Left lung (tissue), 10 donors: ENCODE data around the gene ADGRL3. TPM values are rescaled to one million over a fixed set of nuclear protein-coding genes. Genes with fewer than 3 reads are reported as not detected.
A peak's percentile ranks its signal among the peaks of the same experiment; 100 is the strongest.

Experiments
- ATAC-seq: fragments of 200-7000 bp; cut with Tn5 transposase; one replicate; pipeline ENCODE4 v1.9.1; 2020; ENCODE audit warnings: moderate library complexity
- DNase-seq, 4 donors: peaks; one replicate each; pipeline ENCODE4 v3.0.0-alpha.2; 2013 to 2020
- H3K27ac ChIP-seq, 2 donors: fragments of 200-600 bp; sonication (generic) in 1 of 2; one replicate each; pipeline versions ENCODE4 v1.5.0 to v1.8.0; 2020 to 2021
- H3K27me3 ChIP-seq, 2 donors: fragments of 200-600 bp; sonication (generic) in 1 of 2; one replicate each; pipeline versions ENCODE4 v1.5.0 to v1.8.0; 2020 to 2021
- H3K36me3 ChIP-seq, 2 donors: fragments of 200-600 bp; sonication (generic) in 1 of 2; one replicate each; pipeline versions ENCODE4 v1.5.0 to v1.8.0; 2020 to 2021
- H3K4me1 ChIP-seq, 2 donors: fragments of 200-600 bp; one replicate each; pipeline ENCODE4 v1.8.0; 2021
- H3K4me3 ChIP-seq, 2 donors: fragments of 200-600 bp; sonication (generic) in 1 of 2; one replicate each; pipeline versions ENCODE4 v1.5.0 to v1.8.0; 2020 to 2021; ENCODE audit warnings: mild to moderate bottlenecking in 1 of 2
- H3K9me3 ChIP-seq, 2 donors: fragments of 200-600 bp; sonication (generic) in 1 of 2; one replicate each; pipeline versions ENCODE4 v1.5.0 to v1.8.0; 2020 to 2021
- intact Hi-C, 2 donors: fragments of 100-400 bp; cut with DNase I; formaldehyde crosslinking; loops; one replicate each; pipeline versions ENCODE4 v1.11.2 to v1.14.2; 2022
- polyA plus RNA-seq, 6 donors: library from polyadenylated mRNA; unstranded; fragments of 120-200 nt; gene quantifications; one replicate each; pipeline ENCODE4 v1.2.1, GENCODE V29; 2013; ENCODE audit not compliant: insufficient read length in 6 of 6
- total RNA-seq, 2 donors: library from RNA; stranded (reverse); fragmentation: NEBNext Ultra II Directional; extraction: Animal tissue kit (Norgen Biotek cat#: 25700); gene quantifications; one replicate each; pipeline ENCODE4 v1.2.1, GENCODE V29; 2021
- TF ChIP-seq, protein P1 (sequence below), 2 donors: fragments of 200-600 bp; sonication (generic) in 1 of 2; IDR thresholded peaks; one replicate each; pipeline versions ENCODE4 v1.5.0 to v1.8.0; 2021; ENCODE audit warnings: antibody characterized with exemption in 2 of 2
- donor health status: DM: no; HTN: yes; CAD: no.
- donor health status: DM: no; HTN: no; CAD: no.

Gene ADGRL3
- total and polyA plus RNA-seq, 8 donors, result 2.7 to 23.4 (median 19.6) TPM

DNA sequence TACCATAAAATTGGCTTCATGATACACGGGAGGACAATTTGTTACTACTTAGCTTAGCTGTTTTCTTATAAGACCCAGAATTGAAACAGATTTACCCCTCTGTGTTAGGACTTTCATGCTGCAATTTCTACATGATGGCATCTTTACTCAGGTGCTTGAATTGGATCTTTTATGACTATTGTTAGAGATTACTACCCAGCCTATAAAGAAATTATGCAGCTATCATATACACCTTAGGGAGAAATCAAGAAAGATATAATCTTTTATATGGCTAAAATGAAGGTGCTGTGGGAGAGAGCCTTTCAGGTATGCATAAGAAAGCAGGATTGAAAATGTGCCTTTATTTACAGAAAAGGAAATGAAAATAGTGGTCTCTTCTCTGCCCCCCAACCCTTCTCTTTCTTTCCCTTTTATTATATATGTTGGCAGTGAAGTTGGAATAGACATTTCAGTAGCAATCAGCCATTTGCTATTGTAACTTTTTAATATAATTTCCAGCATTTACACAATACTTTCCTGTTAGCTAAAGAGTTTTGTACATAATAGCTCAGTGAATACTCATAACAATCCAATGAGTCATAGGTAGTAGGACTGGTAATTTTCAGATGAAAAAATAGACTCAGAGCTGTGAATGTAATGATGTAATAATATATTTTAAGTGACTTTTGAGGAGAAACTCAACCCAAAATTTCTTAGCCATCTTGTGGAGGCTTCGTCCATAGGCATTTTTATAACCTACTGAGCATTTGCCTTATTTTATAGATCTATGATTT is 311.8 kb downstream of the ADGRL3 start:
- Histone ChIP-seq H3K4me1 (no peaks in the 10 kb centered on the region), H3K27me3 (no peaks in the 10 kb centered on the region), H3K27ac (no peak overlapping the region), H3K4me3 (no peak overlapping the region), H3K36me3 (no peaks in the 10 kb centered on the region), H3K9me3 (no peaks in the 10 kb centered on the region)
- intact Hi-C loops, result no loop called here
- TF ChIP-seq, protein P1, sequence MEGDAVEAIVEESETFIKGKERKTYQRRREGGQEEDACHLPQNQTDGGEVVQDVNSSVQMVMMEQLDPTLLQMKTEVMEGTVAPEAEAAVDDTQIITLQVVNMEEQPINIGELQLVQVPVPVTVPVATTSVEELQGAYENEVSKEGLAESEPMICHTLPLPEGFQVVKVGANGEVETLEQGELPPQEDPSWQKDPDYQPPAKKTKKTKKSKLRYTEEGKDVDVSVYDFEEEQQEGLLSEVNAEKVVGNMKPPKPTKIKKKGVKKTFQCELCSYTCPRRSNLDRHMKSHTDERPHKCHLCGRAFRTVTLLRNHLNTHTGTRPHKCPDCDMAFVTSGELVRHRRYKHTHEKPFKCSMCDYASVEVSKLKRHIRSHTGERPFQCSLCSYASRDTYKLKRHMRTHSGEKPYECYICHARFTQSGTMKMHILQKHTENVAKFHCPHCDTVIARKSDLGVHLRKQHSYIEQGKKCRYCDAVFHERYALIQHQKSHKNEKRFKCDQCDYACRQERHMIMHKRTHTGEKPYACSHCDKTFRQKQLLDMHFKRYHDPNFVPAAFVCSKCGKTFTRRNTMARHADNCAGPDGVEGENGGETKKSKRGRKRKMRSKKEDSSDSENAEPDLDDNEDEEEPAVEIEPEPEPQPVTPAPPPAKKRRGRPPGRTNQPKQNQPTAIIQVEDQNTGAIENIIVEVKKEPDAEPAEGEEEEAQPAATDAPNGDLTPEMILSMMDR (IDR thresholded peaks at IDR 0.05), result no peak
- DNase-seq (no peak), ATAC-seq (peak; percentile 89)

- Histone ChIP-seq H3K27ac (no peak overlapping the region), H3K4me1 (no peaks in the 10 kb centered on the region), H3K36me3 (no peaks in the 10 kb centered on the region), H3K27me3 (peaks cover 0 to 5% of the 10 kb centered on the region in 2 donors), H3K4me3 (no peak overlapping the region), H3K9me3 (no peaks in the 10 kb centered on the region)
- ATAC-seq (no peak), DNase-seq (no peak)
- TF ChIP-seq, protein P1 (IDR thresholded peaks at IDR 0.05), result no peak
- intact Hi-C loops, result no loop called here
These were observed 314.9 kb downstream of the ADGRL3 start for GRCh38 chr4:61514991-61515390.

DNA sequence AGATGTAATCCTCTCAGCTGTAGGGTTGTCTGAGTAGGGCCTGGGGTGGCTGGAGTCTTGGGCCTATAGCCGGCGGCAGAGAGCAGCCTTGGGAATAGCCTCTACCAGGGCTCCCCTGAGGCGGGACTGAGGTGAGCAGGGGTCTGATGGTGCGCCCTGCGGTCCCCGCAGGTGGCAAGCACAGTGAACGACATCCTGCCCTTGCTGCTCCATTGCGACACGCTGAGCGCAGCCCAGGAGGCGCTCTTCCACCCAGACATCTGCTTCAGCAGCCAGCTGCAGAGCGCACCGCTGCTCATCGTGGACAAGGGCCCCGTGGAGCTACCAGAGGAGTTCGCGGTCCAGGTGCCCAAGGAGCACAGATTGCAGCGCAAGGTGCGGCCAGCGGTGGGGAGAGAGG is 317.0 kb downstream of the ADGRL3 start:
- H3K27ac ChIP-seq, result no peak overlapping the region
- peak in 1 of 4 donors; percentile 71 for DNase-seq
- no peak overlapping the region for H3K4me3 ChIP-seq
- TF ChIP-seq, protein P1 (IDR thresholded peaks at IDR 0.05), result no peak
- H3K27me3 ChIP-seq, result peaks cover 0 to 5% of the 10 kb centered on the region in 2 donors
- no peaks in the 10 kb centered on the region for H3K36me3 ChIP-seq
- no peaks in the 10 kb centered on the region for H3K4me1 ChIP-seq
- intact Hi-C loops, result no loop called here
- no peak for ATAC-seq
- H3K9me3 ChIP-seq, result no peaks in the 10 kb centered on the region

DNA sequence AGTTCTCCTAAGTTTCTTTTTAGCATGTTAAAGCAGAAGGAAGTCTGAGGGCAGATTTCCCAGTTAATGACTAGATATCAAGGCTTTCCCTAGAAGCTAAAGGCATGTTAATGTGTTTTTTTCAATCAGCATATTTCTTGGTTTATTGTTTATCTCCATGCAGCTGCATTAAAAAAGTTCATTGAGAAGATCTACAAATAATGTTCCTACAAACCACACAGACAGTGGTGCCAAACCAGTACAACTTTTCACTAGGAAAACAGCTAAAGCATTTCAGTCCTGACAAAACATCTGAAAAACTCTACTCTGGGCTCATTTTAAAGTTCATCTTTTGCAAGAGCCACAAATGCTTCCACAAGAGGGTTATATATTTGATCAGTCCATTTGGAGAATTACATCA is 320.0 kb downstream of the ADGRL3 start:
- TF ChIP-seq, protein P1 (IDR thresholded peaks at IDR 0.05), result no peak
- Histone ChIP-seq H3K36me3 (no peaks in the 10 kb centered on the region), H3K4me3 (no peak overlapping the region), H3K4me1 (no peaks in the 10 kb centered on the region), H3K27me3 (peaks cover 0 to 5% of the 10 kb centered on the region in 2 donors), H3K27ac (no peak overlapping the region), H3K9me3 (no peaks in the 10 kb centered on the region)
- peak; percentile 33 for ATAC-seq
- intact Hi-C loops, result no loop called here
- DNase-seq, result peak in 2 of 4 donors; percentile 33 to 47

- Histone ChIP-seq H3K27me3 (peaks cover 0 to 5% of the 10 kb centered on the region in 2 donors), H3K27ac (no peak overlapping the region), H3K4me3 (no peak overlapping the region), H3K36me3 (no peaks in the 10 kb centered on the region), H3K4me1 (no peaks in the 10 kb centered on the region), H3K9me3 (no peaks in the 10 kb centered on the region)
- DNase-seq, result peak in 1 of 4 donors; percentile 37
- TF ChIP-seq, protein P1 (IDR thresholded peaks at IDR 0.05), result no peak
- peak; percentile 79 for ATAC-seq
- intact Hi-C loops, result no loop called here
These were observed 320.6 kb downstream of the ADGRL3 start for GRCh38 chr4:61520681-61521160.
